Measurements from ENCODE around the gene RSRC1.

The RSRC1 gene

GRCh38 chr3:158095814-158096704 is 13.8 kb upstream of the RSRC1 start:
- Histone ChIP-seq H3K79me2 (ENCODE audit: control insufficient read depth, low read length) (peaks cover 17% of the 10 kb centered on the region), H3K4me2 (ENCODE audit: low read length) (peak overlapping the region; percentile 98), H3K27ac (ENCODE audit: low read depth, low read length) (no peak overlapping the region), H4K20me1 (ENCODE audit: control insufficient read depth, insufficient read depth, low read depth, low read length) (no peaks in the 10 kb centered on the region), H3K9me3 (ENCODE audit: control insufficient read depth, insufficient read depth, low read length) (no peaks in the 10 kb centered on the region), H3F3A (ENCODE audit: control insufficient read depth, insufficient read depth) (peaks cover 10% of the 10 kb centered on the region; the same call in 1 of the 2 replicates), H3K36me3 (ENCODE audit: control insufficient read depth, low read length) (peaks cover 19% of the 10 kb centered on the region), H3K4me3 (ENCODE audit: low read length) (peak overlapping the region; percentile 41), H3K27me3 (ENCODE audit: control insufficient read depth, low read length) (no peaks in the 10 kb centered on the region), H3K9me2 (replicated peaks; ENCODE audit: control insufficient read depth, low read length) (no peaks in the 10 kb centered on the region), H3K4me1 (ENCODE audit: control insufficient read depth, low read length) (peaks cover 32% of the 10 kb centered on the region)
- TF ChIP-seq EZH2phosphoT487 (IDR thresholded peaks at IDR 0.05; ENCODE audit: borderline replicate concordance, low read length): no peak
- TF ChIP-seq CTCF (IDR thresholded peaks at IDR 0.05; ENCODE audit: low read depth, low read length, poor library complexity, severe bottlenecking): no peak

DNA sequence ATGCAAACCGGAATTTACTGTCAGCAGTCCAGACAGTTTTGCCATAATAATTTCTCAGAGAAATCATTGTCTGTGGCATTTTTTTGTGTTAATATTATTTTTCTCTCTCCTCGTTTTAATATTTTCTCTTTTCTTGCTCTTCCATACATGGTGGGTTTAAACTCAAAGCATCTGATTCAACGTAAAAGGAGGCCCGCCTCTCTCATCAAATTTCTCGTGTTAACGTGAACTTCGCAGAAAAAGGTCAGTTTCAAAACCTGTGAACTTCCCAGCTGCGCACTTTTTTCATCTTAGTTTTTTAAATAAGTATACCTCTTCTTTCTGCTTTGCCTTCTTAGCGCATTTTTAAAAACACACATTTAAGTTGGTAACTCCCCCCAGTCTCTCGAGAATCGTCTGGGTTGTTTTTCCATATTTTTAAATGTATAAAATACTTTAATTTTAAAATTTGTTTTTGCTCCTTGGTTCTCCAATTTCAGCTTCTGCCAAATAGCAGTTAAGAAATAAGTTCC is 12.8 kb upstream of the RSRC1 start:
- Histone ChIP-seq H3F3A (ENCODE audit: control insufficient read depth, insufficient read depth) (peaks cover 17% of the 10 kb centered on the region; the same call in 1 of the 2 replicates), H4K20me1 (ENCODE audit: control insufficient read depth, insufficient read depth, low read depth, low read length) (no peaks in the 10 kb centered on the region), H3K79me2 (ENCODE audit: control insufficient read depth, low read length) (peaks cover 17% of the 10 kb centered on the region), H3K27ac (ENCODE audit: low read depth, low read length) (peak overlapping the region; percentile 90), H3K4me2 (ENCODE audit: low read length) (peak overlapping the region; percentile 98), H3K27me3 (ENCODE audit: control insufficient read depth, low read length) (no peaks in the 10 kb centered on the region), H3K36me3 (ENCODE audit: control insufficient read depth, low read length) (peaks cover 19% of the 10 kb centered on the region), H3K9me3 (ENCODE audit: control insufficient read depth, insufficient read depth, low read length) (no peaks in the 10 kb centered on the region), H3K9me2 (replicated peaks; ENCODE audit: control insufficient read depth, low read length) (no peaks in the 10 kb centered on the region), H3K4me3 (ENCODE audit: low read length) (peak overlapping the region; percentile 91), H3K4me1 (ENCODE audit: control insufficient read depth, low read length) (peaks cover 32% of the 10 kb centered on the region)
- no peak for TF ChIP-seq CTCF (IDR thresholded peaks at IDR 0.05; ENCODE audit: low read depth, low read length, poor library complexity, severe bottlenecking)
- no peak for TF ChIP-seq EZH2phosphoT487 (IDR thresholded peaks at IDR 0.05; ENCODE audit: borderline replicate concordance, low read length)

DNA sequence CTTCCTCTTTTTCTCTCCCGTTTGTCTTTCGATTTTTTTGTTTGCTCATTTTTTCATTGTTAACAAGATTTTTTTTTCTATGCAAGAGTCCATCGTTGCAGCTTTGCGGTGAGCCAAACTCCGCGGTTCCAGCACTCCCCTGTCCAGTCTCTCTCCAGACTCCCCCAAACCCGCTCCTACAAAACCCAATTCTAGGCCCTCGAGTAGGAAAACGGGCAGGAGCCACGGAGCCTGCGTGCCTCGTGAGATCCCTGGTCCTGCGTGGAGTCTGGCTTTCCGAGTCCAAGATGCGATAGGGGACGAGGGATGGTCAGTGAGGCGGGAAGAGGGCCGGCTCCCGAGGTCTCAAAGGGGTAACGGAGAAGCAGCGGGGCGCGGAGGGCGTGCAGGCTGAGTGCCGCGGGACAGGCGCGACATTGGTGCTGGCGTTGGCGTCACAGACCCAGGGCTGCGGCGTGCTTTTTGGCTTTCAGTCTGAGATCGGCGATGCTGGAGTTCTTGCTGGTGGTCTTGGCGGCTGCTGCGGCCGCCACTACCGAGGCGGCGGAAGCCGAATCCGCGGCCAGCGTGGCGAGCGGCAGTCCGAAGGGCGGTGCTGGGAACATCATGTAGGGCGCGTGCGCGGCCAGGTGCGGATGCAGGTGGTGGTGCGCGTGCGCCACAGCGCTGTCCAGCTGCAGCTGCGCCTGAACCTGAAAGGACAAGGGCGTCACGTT is 12.1 kb upstream of the RSRC1 start:
- H4K20me1 ChIP-seq (ENCODE audit: control insufficient read depth, insufficient read depth, low read depth, low read length): no peaks in the 10 kb centered on the region
- H3K27me3 ChIP-seq (ENCODE audit: control insufficient read depth, low read length): no peaks in the 10 kb centered on the region
- H3K4me3 ChIP-seq (ENCODE audit: low read length): peak overlapping the region; percentile 91
- TF ChIP-seq CTCF (IDR thresholded peaks at IDR 0.05; ENCODE audit: low read depth, low read length, poor library complexity, severe bottlenecking) (no peak), EZH2phosphoT487 (IDR thresholded peaks at IDR 0.05; ENCODE audit: borderline replicate concordance, low read length) (no peak)
- peaks cover 17% of the 10 kb centered on the region for H3K79me2 ChIP-seq (ENCODE audit: control insufficient read depth, low read length)
- peak overlapping the region; percentile 90 for H3K27ac ChIP-seq (ENCODE audit: low read depth, low read length)
- no peaks in the 10 kb centered on the region for H3K9me3 ChIP-seq (ENCODE audit: control insufficient read depth, insufficient read depth, low read length)
- peaks cover 18% of the 10 kb centered on the region; the same call in 1 of the 2 replicates for H3F3A ChIP-seq (ENCODE audit: control insufficient read depth, insufficient read depth)
- peak overlapping the region; percentile 98 for H3K4me2 ChIP-seq (ENCODE audit: low read length)
- H3K36me3 ChIP-seq (ENCODE audit: control insufficient read depth, low read length): peaks cover 19% of the 10 kb centered on the region
- H3K4me1 ChIP-seq (ENCODE audit: control insufficient read depth, low read length): peaks cover 32% of the 10 kb centered on the region
- H3K9me2 ChIP-seq (replicated peaks; ENCODE audit: control insufficient read depth, low read length): no peaks in the 10 kb centered on the region

Data from DOHH2 (cell line).